ENCODE results near the gene TBC1D14. TPM values are rescaled to one million over a fixed set of nuclear protein-coding genes. Genes with fewer than 3 reads are reported as not detected.

The TBC1D14 gene
- 103 and 133 TPM in 2 replicates for total RNA-seq

- no peaks in the 10 kb centered on the region for H3K27me3 ChIP-seq (ENCODE audit: control insufficient read depth, insufficient read depth, low read length)
- peak; percentile 35 for TF ChIP-seq CTCF (IDR thresholded peaks at IDR 0.05; ENCODE audit: insufficient read depth, low read length, severe bottlenecking)
- H3K36me3 ChIP-seq (ENCODE audit: control insufficient read depth, insufficient read depth, low read length) = no peaks in the 10 kb centered on the region
- DNase-seq (ENCODE audit: low read depth) (peak; percentile 57), FAIRE-seq (no peak)
- H3K4me3 ChIP-seq (ENCODE audit: low read depth, low read length) = peak within 1 kb of the TSS; percentile 59
These were observed at the start of gene TBC1D14 for GRCh38 chr4:6909113-6909969. TBC1D14 (plus strand) TSS chr4:6909826; CDS start chr4:6923390, 13,564 bp downstream.

GRCh38 chr4:6868386-6868785 lies 41.2 kb upstream of the TBC1D14 start:
- Histone ChIP-seq H3K36me3 (ENCODE audit: control insufficient read depth, insufficient read depth, low read length) (peaks cover 10% of the 10 kb centered on the region), H3K27me3 (ENCODE audit: control insufficient read depth, insufficient read depth, low read length) (no peaks in the 10 kb centered on the region), H3K4me3 (ENCODE audit: low read depth, low read length) (no peak overlapping the region)
- FAIRE-seq = no peak
- no peak for TF ChIP-seq CTCF (IDR thresholded peaks at IDR 0.05; ENCODE audit: insufficient read depth, low read length, severe bottlenecking)
- no peak for DNase-seq (ENCODE audit: low read depth)

- no peak for TF ChIP-seq CTCF (IDR thresholded peaks at IDR 0.05; ENCODE audit: insufficient read depth, low read length, severe bottlenecking)
These were observed 39.7 kb upstream of the TBC1D14 start for GRCh38 chr4:6869944-6870343.

GRCh38 chr4:6873291-6873690 lies 36.3 kb upstream of the TBC1D14 start:
- TF ChIP-seq CTCF (IDR thresholded peaks at IDR 0.05; ENCODE audit: insufficient read depth, low read length, severe bottlenecking) = peak; percentile 17
- H3K4me3 ChIP-seq (ENCODE audit: low read depth, low read length) = no peak overlapping the region
- FAIRE-seq (peak; percentile 50), DNase-seq (ENCODE audit: low read depth) (peak; percentile 15)
- H3K36me3 ChIP-seq (ENCODE audit: control insufficient read depth, insufficient read depth, low read length) = peaks cover 26% of the 10 kb centered on the region
- no peaks in the 10 kb centered on the region for H3K27me3 ChIP-seq (ENCODE audit: control insufficient read depth, insufficient read depth, low read length)

More at GRCh38 chr4:6869944-6870343, 39.7 kb upstream of the TBC1D14 start:
- Histone ChIP-seq H3K36me3 (ENCODE audit: control insufficient read depth, insufficient read depth, low read length) (peaks cover 17% of the 10 kb centered on the region), H3K4me3 (ENCODE audit: low read depth, low read length) (no peak overlapping the region), H3K27me3 (ENCODE audit: control insufficient read depth, insufficient read depth, low read length) (no peaks in the 10 kb centered on the region)
- FAIRE-seq (no peak), DNase-seq (ENCODE audit: low read depth) (peak; percentile 64)

GRCh38 chr4:6873792-6874461 lies 35.7 kb upstream of the TBC1D14 start:
- FAIRE-seq = no peak

More at GRCh38 chr4:6873792-6874461, 35.7 kb upstream of the TBC1D14 start:
- Histone ChIP-seq H3K4me3 (ENCODE audit: low read depth, low read length) (no peak overlapping the region), H3K27me3 (ENCODE audit: control insufficient read depth, insufficient read depth, low read length) (no peaks in the 10 kb centered on the region), H3K36me3 (ENCODE audit: control insufficient read depth, insufficient read depth, low read length) (peaks cover 29% of the 10 kb centered on the region)
- peak; percentile 90 for TF ChIP-seq CTCF (IDR thresholded peaks at IDR 0.05; ENCODE audit: insufficient read depth, low read length, severe bottlenecking)
- peak; percentile 58 for DNase-seq (ENCODE audit: low read depth)
